Body of pancreas (tissue), 4 donors: Measurements from ENCODE around the gene DHX30.

Source experiments
- POLR2A ChIP-seq, 3 donors: fragments of 450-650 bp; IDR thresholded peaks; one replicate each; pipeline ENCODE4 v1.6.1; 2016; ENCODE audit warnings: antibody characterized with exemption in 3 of 3, mild to moderate bottlenecking in 2 of 3
- TF ChIP-seq, protein P1 (sequence below), 7 experiments: fragments of 450-650 bp in 4 of 7; fragments of 200-600 bp in 3 of 7; sonication (generic) in 3 of 7; IDR thresholded peaks; one replicate each; pipeline ENCODE4 v1.5.1; 2016 to 2019; ENCODE audit warnings: antibody characterized with exemption in 7 of 7

DNA sequence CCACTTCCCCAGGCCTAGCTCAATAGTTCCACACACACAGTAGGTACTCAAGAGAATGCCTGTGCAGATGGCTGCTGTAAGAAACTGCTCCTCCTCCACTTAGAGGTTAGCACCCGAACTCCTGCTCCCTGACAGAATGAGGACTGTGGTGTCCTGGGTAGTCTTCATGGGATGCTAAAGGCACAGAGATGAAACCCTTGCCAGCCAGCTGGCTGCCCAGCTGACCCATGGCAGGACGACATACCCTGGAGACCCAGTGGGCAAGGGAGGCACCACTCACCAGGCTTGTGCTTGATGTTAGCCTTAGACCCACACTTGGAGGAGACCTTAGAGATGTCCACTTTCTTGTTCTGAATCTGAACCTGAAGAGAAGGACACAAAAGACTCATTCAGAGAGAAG, 54.2 kb downstream of the DHX30 start:
- TF ChIP-seq, protein P1, sequence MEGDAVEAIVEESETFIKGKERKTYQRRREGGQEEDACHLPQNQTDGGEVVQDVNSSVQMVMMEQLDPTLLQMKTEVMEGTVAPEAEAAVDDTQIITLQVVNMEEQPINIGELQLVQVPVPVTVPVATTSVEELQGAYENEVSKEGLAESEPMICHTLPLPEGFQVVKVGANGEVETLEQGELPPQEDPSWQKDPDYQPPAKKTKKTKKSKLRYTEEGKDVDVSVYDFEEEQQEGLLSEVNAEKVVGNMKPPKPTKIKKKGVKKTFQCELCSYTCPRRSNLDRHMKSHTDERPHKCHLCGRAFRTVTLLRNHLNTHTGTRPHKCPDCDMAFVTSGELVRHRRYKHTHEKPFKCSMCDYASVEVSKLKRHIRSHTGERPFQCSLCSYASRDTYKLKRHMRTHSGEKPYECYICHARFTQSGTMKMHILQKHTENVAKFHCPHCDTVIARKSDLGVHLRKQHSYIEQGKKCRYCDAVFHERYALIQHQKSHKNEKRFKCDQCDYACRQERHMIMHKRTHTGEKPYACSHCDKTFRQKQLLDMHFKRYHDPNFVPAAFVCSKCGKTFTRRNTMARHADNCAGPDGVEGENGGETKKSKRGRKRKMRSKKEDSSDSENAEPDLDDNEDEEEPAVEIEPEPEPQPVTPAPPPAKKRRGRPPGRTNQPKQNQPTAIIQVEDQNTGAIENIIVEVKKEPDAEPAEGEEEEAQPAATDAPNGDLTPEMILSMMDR (IDR thresholded peaks at IDR 0.05): no peak
- no peak for TF ChIP-seq POLR2A (IDR thresholded peaks at IDR 0.05)
